ENCODE measurements around the gene SLC15A1.

SLC15A1 gene

GRCh38 chr13:98690348-98691022, 62.0 kb downstream of the SLC15A1 start:
- no peak for DNase-seq

GRCh38 chr13:98689347-98689968, 63.0 kb downstream of the SLC15A1 start:
- no peak for DNase-seq

GRCh38 chr13:98688373-98688772, 64.1 kb downstream of the SLC15A1 start:
- DNase-seq, result no peak

- DNase-seq, result no peak
Observed at GRCh38 chr13:98687319-98687718, 65.2 kb downstream of the SLC15A1 start.

- DNase-seq, result no peak
Observed at GRCh38 chr13:98686270-98686669, 66.2 kb downstream of the SLC15A1 start.

- no peak for DNase-seq
Observed at GRCh38 chr13:98685146-98685545, 67.3 kb downstream of the SLC15A1 start.

- DNase-seq, result no peak
Observed at GRCh38 chr13:98681049-98681448, 71.4 kb downstream of the SLC15A1 start.

GRCh38 chr13:98678741-98679140, 73.7 kb downstream of the SLC15A1 start:
- DNase-seq, result no peak

GRCh38 chr13:98677398-98677797, 75.1 kb downstream of the SLC15A1 start:
- no peak for DNase-seq

GRCh38 chr13:98676239-98676638, 76.2 kb downstream of the SLC15A1 start:
- DNase-seq, result no peak

- DNase-seq, result no peak
Observed at GRCh38 chr13:98675837-98676236, 76.6 kb downstream of the SLC15A1 start.

GRCh38 chr13:98675066-98675465, 77.4 kb downstream of the SLC15A1 start:
- DNase-seq, result no peak

GRCh38 chr13:98672947-98673613, 79.4 kb downstream of the SLC15A1 start:
- peak; percentile 43 for DNase-seq

- no peak for DNase-seq
Observed at GRCh38 chr13:98668155-98668554, 84.3 kb downstream of the SLC15A1 start.

- DNase-seq, result no peak
Observed at GRCh38 chr13:98665638-98665995, 86.9 kb downstream of the SLC15A1 start.

- DNase-seq, result no peak
Observed at GRCh38 chr13:98664924-98665637, 87.4 kb downstream of the SLC15A1 start.

GRCh38 chr13:98664510-98664909, 88.0 kb downstream of the SLC15A1 start:
- no peak for DNase-seq

GRCh38 chr13:98664047-98664446, 88.4 kb downstream of the SLC15A1 start:
- DNase-seq, result no peak

- DNase-seq, result no peak
Observed at GRCh38 chr13:98658131-98658530, 94.3 kb downstream of the SLC15A1 start.

- no peak for DNase-seq
Observed at GRCh38 chr13:98657506-98658085, 94.9 kb downstream of the SLC15A1 start.

GRCh38 chr13:98656223-98656622, 96.2 kb downstream of the SLC15A1 start:
- DNase-seq, result no peak

GRCh38 chr13:98653463-98653985, 98.9 kb downstream of the SLC15A1 start:
- DNase-seq, result peak; percentile 62

Data from NCI-H1105 treated with DMSO at 0.1 percent for 48 hours (cell line).